ENCODE results near the gene ANP32A. TPM values are rescaled to one million over a fixed set of nuclear protein-coding genes. Genes with fewer than 3 reads are reported as not detected.

Gene ANP32A
- total RNA-seq, 1 experiment from 2014 or later = 220 TPM

DNA sequence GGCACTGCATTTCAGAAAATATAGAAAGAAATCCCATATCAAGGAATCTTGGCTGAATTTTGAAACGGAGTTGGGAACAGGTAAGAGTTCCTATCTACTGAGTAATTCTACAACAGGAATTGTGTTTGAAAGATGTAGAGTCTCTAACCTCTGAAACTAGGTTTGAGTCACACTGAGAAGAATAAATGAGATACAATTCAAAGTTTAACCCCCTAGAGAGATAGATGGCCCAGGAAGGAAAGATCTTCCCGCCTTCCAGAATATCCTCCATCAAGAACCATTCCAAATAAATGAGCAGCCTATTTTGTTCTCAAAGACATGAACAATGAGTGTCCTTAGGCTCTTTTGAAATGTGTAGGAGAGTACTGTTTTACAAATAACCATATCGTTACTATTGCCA is 2.9 kb upstream of the ANP32A start:
- no peak for TF ChIP-seq FOSL1 (IDR thresholded peaks at IDR 0.05; ENCODE audit: low read depth)
- no peak for TF ChIP-seq EZH2 (IDR thresholded peaks at IDR 0.05)
- no peak for TF ChIP-seq ZFX (IDR thresholded peaks at IDR 0.05)
- TF ChIP-seq, protein P1, sequence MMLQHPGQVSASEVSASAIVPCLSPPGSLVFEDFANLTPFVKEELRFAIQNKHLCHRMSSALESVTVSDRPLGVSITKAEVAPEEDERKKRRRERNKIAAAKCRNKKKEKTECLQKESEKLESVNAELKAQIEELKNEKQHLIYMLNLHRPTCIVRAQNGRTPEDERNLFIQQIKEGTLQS (IDR thresholded peaks at IDR 0.05) = no peak
- TF ChIP-seq RAD21 (IDR thresholded peaks at IDR 0.05; ENCODE audit: low read depth) = no peak
- no peak for TF ChIP-seq JUND (IDR thresholded peaks at IDR 0.05)
- no peak for TF ChIP-seq EGR1 (IDR thresholded peaks at IDR 0.05; ENCODE audit: low read depth)
- no TSS peak for BruUV-seq (replicated peaks)
- H3K9ac ChIP-seq (ENCODE audit: low read length) = no peak overlapping the region
- H3K27me3 ChIP-seq (ENCODE audit: insufficient read depth, low read length) = no peaks in the 10 kb centered on the region
- ChIA-PET CTCF (interaction anchor here (1.8 kb wide), 1 partner anchor 52 kb away, joined by 5 read pairs; no protein-coding TSS in a partner anchor), POLR2A (no interaction called here), RAD21 (ENCODE audit: low non-redundant PET in 1 of 2, low total read pairs in 2 of 2, uncharacterized antibody in 2 of 2, unreplicated experiment in 2 of 2) (no interaction called here)
- DNase-seq (ENCODE audit: low read depth, low spot score) (no peak), ATAC-seq (no peak)
- no peak overlapping the region for H2AFZ ChIP-seq (ENCODE audit: low read depth, low read length, poor library complexity, severe bottlenecking)
- H3K9me3 ChIP-seq (ENCODE audit: control insufficient read depth in 1 of 2, insufficient read depth in 1 of 2, low read depth in 1 of 2, low read length in 2 of 2) = no peaks in the 10 kb centered on the region
- H3K4me1 ChIP-seq (ENCODE audit: control insufficient read depth in 1 of 2, insufficient read depth in 2 of 2, low read length in 2 of 2) = peaks cover 2 to 13% of the 10 kb centered on the region in 2 experiments; a peak in 2 of 4 replicates
- no peaks in the 10 kb centered on the region for H4K20me1 ChIP-seq (ENCODE audit: insufficient read depth)
- no peak overlapping the region for H3K4me3 ChIP-seq (replicated peaks in 1 of 2; ENCODE audit: low read depth in 1 of 2, low read length in 2 of 2)
- H3K79me2 ChIP-seq (ENCODE audit: insufficient read depth, low read length) = peaks cover 37% of the 10 kb centered on the region
- intact Hi-C loops (cut with micrococcal nuclease) = no loop called here
- H3K9me2 ChIP-seq (ENCODE audit: insufficient read depth) = no peaks in the 10 kb centered on the region
- H3K4me2 ChIP-seq (ENCODE audit: low read length) = no peak overlapping the region
- no peaks in the 10 kb centered on the region for H3K36me3 ChIP-seq (ENCODE audit: control insufficient read depth in 1 of 2, insufficient read depth in 2 of 2, low read length in 2 of 2)
- H3K27ac ChIP-seq (ENCODE audit: low read depth, low read length) = no peak overlapping the region

DNA sequence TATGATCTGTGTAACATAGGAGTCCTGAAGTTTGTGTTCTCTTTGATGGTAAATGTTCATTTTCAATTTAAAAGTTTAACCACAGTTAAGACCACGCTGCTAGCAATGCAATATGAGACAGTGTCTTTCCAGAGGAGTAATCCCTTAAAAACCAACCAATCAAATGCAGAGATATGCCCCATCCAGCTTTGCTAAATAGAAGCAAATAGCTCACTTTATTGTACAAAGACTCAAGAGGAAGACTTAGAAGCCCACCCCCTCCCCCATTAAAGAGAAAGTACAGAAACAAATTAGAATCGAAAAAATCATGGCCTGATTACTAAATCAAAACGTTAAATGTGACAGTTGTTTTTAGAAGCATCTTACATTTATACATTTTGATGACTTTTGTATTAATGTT is 2.1 kb upstream of the ANP32A start:
- CTCF ChIA-PET = interaction anchor here (1.8 kb wide), 1 partner anchor 53 kb away, joined by 5 read pairs; no protein-coding TSS in a partner anchor
- no peaks in the 10 kb centered on the region for H3K36me3 ChIP-seq (ENCODE audit: control insufficient read depth in 1 of 2, insufficient read depth in 2 of 2, low read length in 2 of 2)

More for the DNA sequence above, 2.1 kb upstream of the ANP32A start:
- ChIA-PET RAD21 (ENCODE audit: low non-redundant PET in 1 of 2, low total read pairs in 2 of 2, uncharacterized antibody in 2 of 2, unreplicated experiment in 2 of 2) (no interaction called here), POLR2A (no interaction called here)
- peaks cover 45% of the 10 kb centered on the region for H3K79me2 ChIP-seq (ENCODE audit: insufficient read depth, low read length)
- no peak overlapping the region for H3K9ac ChIP-seq (ENCODE audit: low read length)
- intact Hi-C loops (cut with micrococcal nuclease) = no loop called here
- ATAC-seq (no peak), DNase-seq (ENCODE audit: low read depth, low spot score) (no peak)
- no peak overlapping the region for H3K27ac ChIP-seq (ENCODE audit: low read depth, low read length)
- H3K9me2 ChIP-seq (ENCODE audit: insufficient read depth) = no peaks in the 10 kb centered on the region
- H3K4me3 ChIP-seq (replicated peaks in 1 of 2; ENCODE audit: low read depth in 1 of 2, low read length in 2 of 2) = no peak overlapping the region
- H3K9me3 ChIP-seq (ENCODE audit: control insufficient read depth in 1 of 2, insufficient read depth in 1 of 2, low read depth in 1 of 2, low read length in 2 of 2) = no peaks in the 10 kb centered on the region
- H3K4me2 ChIP-seq (ENCODE audit: low read length) = peak overlapping the region; percentile 96; the same call in 1 of the 2 replicates
- BruUV-seq (replicated peaks) = no TSS peak
- TF ChIP-seq POLR2A (IDR thresholded peaks at IDR 0.05; ENCODE audit: borderline replicate concordance, extremely low read depth, insufficient read depth, insufficient read length) = no peak
- TF ChIP-seq, protein P2, sequence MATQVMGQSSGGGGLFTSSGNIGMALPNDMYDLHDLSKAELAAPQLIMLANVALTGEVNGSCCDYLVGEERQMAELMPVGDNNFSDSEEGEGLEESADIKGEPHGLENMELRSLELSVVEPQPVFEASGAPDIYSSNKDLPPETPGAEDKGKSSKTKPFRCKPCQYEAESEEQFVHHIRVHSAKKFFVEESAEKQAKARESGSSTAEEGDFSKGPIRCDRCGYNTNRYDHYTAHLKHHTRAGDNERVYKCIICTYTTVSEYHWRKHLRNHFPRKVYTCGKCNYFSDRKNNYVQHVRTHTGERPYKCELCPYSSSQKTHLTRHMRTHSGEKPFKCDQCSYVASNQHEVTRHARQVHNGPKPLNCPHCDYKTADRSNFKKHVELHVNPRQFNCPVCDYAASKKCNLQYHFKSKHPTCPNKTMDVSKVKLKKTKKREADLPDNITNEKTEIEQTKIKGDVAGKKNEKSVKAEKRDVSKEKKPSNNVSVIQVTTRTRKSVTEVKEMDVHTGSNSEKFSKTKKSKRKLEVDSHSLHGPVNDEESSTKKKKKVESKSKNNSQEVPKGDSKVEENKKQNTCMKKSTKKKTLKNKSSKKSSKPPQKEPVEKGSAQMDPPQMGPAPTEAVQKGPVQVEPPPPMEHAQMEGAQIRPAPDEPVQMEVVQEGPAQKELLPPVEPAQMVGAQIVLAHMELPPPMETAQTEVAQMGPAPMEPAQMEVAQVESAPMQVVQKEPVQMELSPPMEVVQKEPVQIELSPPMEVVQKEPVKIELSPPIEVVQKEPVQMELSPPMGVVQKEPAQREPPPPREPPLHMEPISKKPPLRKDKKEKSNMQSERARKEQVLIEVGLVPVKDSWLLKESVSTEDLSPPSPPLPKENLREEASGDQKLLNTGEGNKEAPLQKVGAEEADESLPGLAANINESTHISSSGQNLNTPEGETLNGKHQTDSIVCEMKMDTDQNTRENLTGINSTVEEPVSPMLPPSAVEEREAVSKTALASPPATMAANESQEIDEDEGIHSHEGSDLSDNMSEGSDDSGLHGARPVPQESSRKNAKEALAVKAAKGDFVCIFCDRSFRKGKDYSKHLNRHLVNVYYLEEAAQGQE (IDR thresholded peaks at IDR 0.05; ENCODE audit: low read depth) = no peak
- no peak for TF ChIP-seq TCF7L2 (IDR thresholded peaks at IDR 0.05; ENCODE audit: borderline replicate concordance, extremely low read depth, insufficient read depth, insufficient read length)
- TF ChIP-seq EGR1 (IDR thresholded peaks at IDR 0.05; ENCODE audit: low read depth) = no peak
- no peak for TF ChIP-seq POLR2AphosphoS5 (IDR thresholded peaks at IDR 0.05; ENCODE audit: low read depth, low read length)
- TF ChIP-seq SRF (IDR thresholded peaks at IDR 0.05; ENCODE audit: low read depth) = no peak
- no peak for TF ChIP-seq ELF1 (IDR thresholded peaks at IDR 0.05; ENCODE audit: borderline replicate concordance, low read depth)
- TF ChIP-seq ZFX (IDR thresholded peaks at IDR 0.05) = no peak
- H3K4me1 ChIP-seq (ENCODE audit: control insufficient read depth in 1 of 2, insufficient read depth in 2 of 2, low read length in 2 of 2) = peaks cover 2 to 13% of the 10 kb centered on the region in 2 experiments; a peak in 2 of 4 replicates
- no peaks in the 10 kb centered on the region for H4K20me1 ChIP-seq (ENCODE audit: insufficient read depth)
- H3K27me3 ChIP-seq (ENCODE audit: insufficient read depth, low read length) = no peaks in the 10 kb centered on the region
- no peak overlapping the region for H2AFZ ChIP-seq (ENCODE audit: low read depth, low read length, poor library complexity, severe bottlenecking)
